HG02759 (cell line): Measurements from ENCODE around the gene TTLL5.
"Not testable (repeated sequence)": the region's sequence is repeated elsewhere in the genome, so short reads cannot be mapped to it uniquely, and the experiment has no call there.

Experiments used
- ATAC-seq: cut with Tn5 transposase; IDR thresholded peaks from one replicate; pipeline ENCODE4 v1.9.1; 2021; ENCODE audit warnings: mild to moderate bottlenecking, moderate library complexity; ENCODE audit not compliant: unreplicated experiment

Gene TTLL5

GRCh38 chr14:75831455-75831854, 170.4 kb downstream of the TTLL5 start:
- no peak for ATAC-seq

GRCh38 chr14:75831952-75832351, 170.9 kb downstream of the TTLL5 start:
- no peak for ATAC-seq

- no peak for ATAC-seq
Observed at GRCh38 chr14:75832621-75833297, 171.7 kb downstream of the TTLL5 start.

GRCh38 chr14:75833326-75834020, 172.4 kb downstream of the TTLL5 start:
- ATAC-seq, result no peak

- no peak for ATAC-seq
Observed at GRCh38 chr14:75835156-75835725, 174.2 kb downstream of the TTLL5 start.

GRCh38 chr14:75835737-75836136, 174.7 kb downstream of the TTLL5 start:
- no peak for ATAC-seq

GRCh38 chr14:75837151-75837787, 176.2 kb downstream of the TTLL5 start:
- no peak for ATAC-seq

GRCh38 chr14:75840911-75841310, 179.9 kb downstream of the TTLL5 start:
- ATAC-seq, result no peak

GRCh38 chr14:75842551-75842950, 181.5 kb downstream of the TTLL5 start:
- no peak for ATAC-seq

- ATAC-seq, result no peak
Observed at GRCh38 chr14:75844486-75844885, 183.4 kb downstream of the TTLL5 start.

GRCh38 chr14:75845136-75845804, 184.2 kb downstream of the TTLL5 start:
- no peak for ATAC-seq

GRCh38 chr14:75846694-75847093, 185.6 kb downstream of the TTLL5 start:
- not testable (repeated sequence) for ATAC-seq

GRCh38 chr14:75847584-75847983, 186.5 kb downstream of the TTLL5 start:
- no peak for ATAC-seq

- ATAC-seq, result no peak
Observed at GRCh38 chr14:75848167-75848913, 187.3 kb downstream of the TTLL5 start.

GRCh38 chr14:75849300-75849895, 188.4 kb downstream of the TTLL5 start:
- no peak for ATAC-seq

- no peak for ATAC-seq
Observed at GRCh38 chr14:75851574-75851866, 190.5 kb downstream of the TTLL5 start.

- ATAC-seq, result no peak
Observed at GRCh38 chr14:75854111-75854799, 193.2 kb downstream of the TTLL5 start.

GRCh38 chr14:75857199-75857598, 196.2 kb downstream of the TTLL5 start:
- ATAC-seq, result no peak

GRCh38 chr14:75858362-75858761, 197.3 kb downstream of the TTLL5 start:
- no peak for ATAC-seq

- ATAC-seq, result no peak
Observed at GRCh38 chr14:75859746-75860145, 198.7 kb downstream of the TTLL5 start.
